Kidney epithelial cell (primary cell): ENCODE data around the gene TBC1D21. TPM values are rescaled to one million over a fixed set of nuclear protein-coding genes. Genes with fewer than 3 reads are reported as not detected.
"Not testable (repeated sequence)": the region's sequence is repeated elsewhere in the genome, so short reads cannot be mapped to it uniquely, and the experiment has no call there.

ENCODE experiments used
- DNase-seq: peaks from one replicate; pipeline ENCODE4 v3.0.0-alpha.2; 2010; ENCODE audit warnings: low read depth
- H3K27me3 ChIP-seq: 2 replicates; pipeline ENCODE4 v1.6.0; 2011; ENCODE audit warnings: low read length; ENCODE audit not compliant: control insufficient read depth, insufficient read depth
- H3K36me3 ChIP-seq: 2 replicates; pipeline ENCODE4 v1.5.1; 2011; ENCODE audit warnings: low read length; ENCODE audit not compliant: control insufficient read depth, insufficient read depth
- H3K4me3 ChIP-seq: 2 replicates; pipeline ENCODE4 v1.5.1; 2011; ENCODE audit warnings: low read depth, mild to moderate bottlenecking, control low read depth, low read length
- total RNA-seq: library from RNA; depleted of rRNA; stranded (reverse); fragments of >200 nt; gene quantifications from 2 replicates; pipeline ENCODE4 v1.2.3, GENCODE V29; 2015
- TF ChIP-seq, protein P1 (sequence below): IDR thresholded peaks from 2 replicates; pipeline ENCODE4 v1.5.1; 2011; ENCODE audit warnings: mild to moderate bottlenecking, moderate library complexity, low read length, control low read depth, inconsistent platforms; ENCODE audit not compliant: insufficient read depth, poor library complexity, severe bottlenecking

The TBC1D21 gene
- total RNA-seq, 1 donor from 2014 or later, result not detected

DNA sequence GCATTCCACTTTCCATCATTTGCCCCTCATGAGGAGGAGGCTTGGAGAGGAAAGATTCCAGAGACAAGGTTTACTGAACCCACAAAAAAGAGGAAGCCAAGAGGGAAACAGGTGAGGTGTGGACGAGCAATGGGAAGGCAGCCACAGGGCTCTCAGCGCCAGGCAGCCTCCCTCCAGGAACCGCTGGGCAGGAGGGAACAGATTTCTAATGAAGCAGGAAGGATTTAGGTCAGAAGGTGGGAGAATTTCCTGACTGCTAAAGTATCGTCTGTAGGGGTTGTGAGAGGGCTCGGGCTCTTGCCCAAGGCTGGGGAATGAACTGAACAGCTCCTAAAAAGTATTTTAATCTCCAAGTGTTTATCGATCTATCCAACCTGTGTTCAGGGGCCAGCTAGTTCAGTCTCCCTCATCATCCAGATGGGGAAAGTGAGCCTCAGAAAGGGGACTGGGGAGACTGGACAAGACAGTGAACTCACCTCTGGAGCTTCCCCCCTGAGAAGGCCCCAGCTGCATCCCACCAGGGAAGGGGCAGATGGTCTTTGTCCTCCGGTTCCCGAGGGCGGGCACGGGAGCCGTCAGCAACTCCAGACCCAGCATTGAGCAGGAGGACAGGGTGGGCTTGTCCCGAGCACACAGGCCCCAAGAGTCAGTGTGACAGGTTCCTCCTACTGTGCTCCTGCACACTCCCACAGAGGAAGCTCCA lies 63.4 kb downstream of the TBC1D21 start:
- no peak for DNase-seq
- no peaks in the 10 kb centered on the region for H3K36me3 ChIP-seq
- no peaks in the 10 kb centered on the region for H3K27me3 ChIP-seq
- no peak overlapping the region for H3K4me3 ChIP-seq
- TF ChIP-seq, protein P1, sequence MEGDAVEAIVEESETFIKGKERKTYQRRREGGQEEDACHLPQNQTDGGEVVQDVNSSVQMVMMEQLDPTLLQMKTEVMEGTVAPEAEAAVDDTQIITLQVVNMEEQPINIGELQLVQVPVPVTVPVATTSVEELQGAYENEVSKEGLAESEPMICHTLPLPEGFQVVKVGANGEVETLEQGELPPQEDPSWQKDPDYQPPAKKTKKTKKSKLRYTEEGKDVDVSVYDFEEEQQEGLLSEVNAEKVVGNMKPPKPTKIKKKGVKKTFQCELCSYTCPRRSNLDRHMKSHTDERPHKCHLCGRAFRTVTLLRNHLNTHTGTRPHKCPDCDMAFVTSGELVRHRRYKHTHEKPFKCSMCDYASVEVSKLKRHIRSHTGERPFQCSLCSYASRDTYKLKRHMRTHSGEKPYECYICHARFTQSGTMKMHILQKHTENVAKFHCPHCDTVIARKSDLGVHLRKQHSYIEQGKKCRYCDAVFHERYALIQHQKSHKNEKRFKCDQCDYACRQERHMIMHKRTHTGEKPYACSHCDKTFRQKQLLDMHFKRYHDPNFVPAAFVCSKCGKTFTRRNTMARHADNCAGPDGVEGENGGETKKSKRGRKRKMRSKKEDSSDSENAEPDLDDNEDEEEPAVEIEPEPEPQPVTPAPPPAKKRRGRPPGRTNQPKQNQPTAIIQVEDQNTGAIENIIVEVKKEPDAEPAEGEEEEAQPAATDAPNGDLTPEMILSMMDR, result no peak

DNA sequence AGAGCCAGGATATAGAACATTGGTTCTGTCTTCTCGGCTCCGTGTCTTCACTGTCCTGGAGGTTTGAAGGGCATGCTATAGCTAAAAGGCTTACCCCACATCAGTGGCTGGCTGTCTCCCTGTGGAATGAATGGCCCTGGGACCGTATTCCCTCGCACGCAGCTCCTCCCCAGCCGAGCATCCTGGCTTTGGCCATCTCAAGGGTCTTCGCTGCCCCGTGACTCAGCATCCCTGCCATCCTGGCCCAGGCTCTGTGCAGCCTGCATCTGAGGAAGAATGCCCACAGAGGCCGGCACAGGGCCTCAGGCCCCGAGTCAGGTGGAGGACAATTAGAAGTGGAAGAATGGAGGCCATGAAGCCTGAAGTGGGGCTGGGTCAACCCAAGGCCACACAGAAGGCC lies 63.9 kb downstream of the TBC1D21 start:
- DNase-seq, result no peak
- no peak overlapping the region for H3K4me3 ChIP-seq
- H3K36me3 ChIP-seq, result no peaks in the 10 kb centered on the region
- TF ChIP-seq, protein P1, result no peak
- H3K27me3 ChIP-seq, result no peaks in the 10 kb centered on the region

DNA sequence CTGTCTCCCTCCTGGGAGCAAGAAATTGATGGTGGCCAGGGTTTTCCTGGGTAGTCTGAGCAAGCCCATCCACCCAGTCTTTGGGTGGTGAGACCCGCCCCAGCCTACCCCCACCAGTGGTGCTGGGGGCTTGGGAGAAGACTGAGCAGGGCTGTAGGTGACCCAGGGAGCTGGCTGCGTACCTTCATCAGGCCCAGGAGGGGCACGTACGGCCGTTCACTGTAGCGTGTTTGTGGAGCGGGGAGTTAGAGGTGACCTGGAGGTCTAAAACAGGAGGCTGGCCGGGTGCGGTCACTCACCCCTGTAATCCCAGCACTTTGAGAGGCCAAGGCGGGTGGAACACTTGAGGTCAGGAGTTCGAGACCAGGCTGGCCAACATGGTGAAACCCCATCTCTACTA lies 64.4 kb downstream of the TBC1D21 start:
- TF ChIP-seq, protein P1, result no peak
- no peaks in the 10 kb centered on the region for H3K27me3 ChIP-seq
- H3K4me3 ChIP-seq, result no peak overlapping the region
- no peaks in the 10 kb centered on the region for H3K36me3 ChIP-seq
- no peak for DNase-seq

DNA sequence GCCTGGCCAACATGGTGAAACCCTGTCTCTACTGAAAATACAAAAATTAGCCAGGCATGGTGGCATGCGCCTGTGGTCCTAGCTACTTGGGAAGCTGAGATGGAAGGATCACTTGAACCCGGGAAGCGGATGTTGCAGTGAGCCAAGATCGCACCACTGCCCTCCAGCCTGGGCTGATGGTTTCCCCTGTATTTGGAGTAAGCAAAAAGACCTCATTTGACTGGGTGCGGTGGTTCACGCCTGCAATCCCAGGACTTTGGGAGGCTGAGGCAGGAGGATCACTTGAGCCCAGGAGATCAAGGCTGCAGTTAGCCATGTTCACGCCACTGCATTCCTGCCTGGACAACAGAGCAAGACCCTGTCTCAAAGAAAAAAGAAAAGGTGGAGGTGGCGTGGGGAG lies 65.2 kb downstream of the TBC1D21 start:
- not testable (repeated sequence) for H3K4me3 ChIP-seq, H3K27me3 ChIP-seq, DNase-seq, H3K36me3 ChIP-seq

Other genes with a start within 250 kb of the TBC1D21 start
- 96.5 and 99.9 TPM in 2 replicates for gene NPTN, start 240.2 kb upstream of the TBC1D21 start, total RNA-seq
- 153 and 166 TPM in 2 replicates for gene CD276, start 189.2 kb upstream of the TBC1D21 start, total RNA-seq
- gene INSYN1, start 120.2 kb upstream of the TBC1D21 start, total RNA-seq, result 1.3 and 3.1 TPM in 2 replicates
- gene LOXL1, start 52.9 kb downstream of the TBC1D21 start, total RNA-seq, result 67.2 and 81.3 TPM in 2 replicates
- 13.6 and 18.3 TPM in 2 replicates for gene STOML1, start 118.7 kb downstream of the TBC1D21 start, total RNA-seq
- 94.1 and 146 TPM in 2 replicates for gene PML, start 121.2 kb downstream of the TBC1D21 start, total RNA-seq
- gene GOLGA6A, start 209.0 kb downstream of the TBC1D21 start, total RNA-seq, result not detected in 2 replicates